A549 (cell line): Measurements from ENCODE around the gene TAF1D. TPM values are rescaled to one million over a fixed set of nuclear protein-coding genes. Genes with fewer than 3 reads are reported as not detected.
"Not testable (repeated sequence)": the region's sequence is repeated elsewhere in the genome, so short reads cannot be mapped to it uniquely, and the experiment has no call there.

Experiments
- ATAC-seq, 2 experiments: fragments of 200-7000 bp in 1 of 2; fragments of >200 bp in 1 of 2; cut with Nextera tagmentation in 1 of 2; cut with Tn5 transposase in 1 of 2; 3 replicates each; pipeline versions ENCODE4 v1.8.0 to v1.9.1; 2018 to 2020; ENCODE audit warnings: mild to moderate bottlenecking in 1 of 2, moderate library complexity in 1 of 2
- CTCF ChIA-PET: fragments of 300-600 bp; sonication (Branson Sonifier 250); formaldehyde crosslinking; extraction: SDS; loops from one replicate; lab custom pipeline; 2021; ENCODE audit warnings: antibody characterized with exemption, inconsistent platforms; lab: Yijun Ruan, JAX
- POLR2A ChIA-PET: fragments of 350-600 bp; formaldehyde crosslinking; extraction: SDS; loops from one replicate; lab custom pipeline; 2021; ENCODE audit warnings: antibody characterized with exemption, inconsistent platforms; lab: Yijun Ruan, JAX
- DNase-seq, 2 experiments: peaks; one replicate each; pipeline versions ENCODE4 v3.0.0 to v3.0.0-alpha.2; 2011 to 2016; ENCODE audit warnings: low read depth in 1 of 2, low spot score in 1 of 2
- FAIRE-seq: peaks from 2 replicates; lab custom pipeline; 2011; peaks lifted over from hg19 to GRCh38; lab: Jason Lieb, UNC
- H3K27ac ChIP-seq, 2 experiments: fragments of >200 bp; sonication (Bioruptor Twin); formaldehyde crosslinking; 3 replicates each; pipeline ENCODE4 v1.5.1; 2016 to 2017
- H3K4me1 ChIP-seq: fragments of >200 bp; sonication (Bioruptor Twin); formaldehyde crosslinking; 3 replicates; pipeline ENCODE4 v1.6.1; 2016
- H3K4me2 ChIP-seq: fragments of >200 bp; sonication (Bioruptor Twin); formaldehyde crosslinking; 3 replicates; pipeline ENCODE4 v1.6.1; 2016
- H3K4me3 ChIP-seq: fragments of >200 bp; sonication (Bioruptor Twin); formaldehyde crosslinking; 3 replicates; pipeline ENCODE4 v1.5.1; 2016
- H3K9me3 ChIP-seq: fragments of >200 bp; sonication (Bioruptor Twin); formaldehyde crosslinking; 3 replicates; pipeline ENCODE4 v1.6.1; 2016
- BHLHE40 ChIP-seq: IDR thresholded peaks from 2 replicates; pipeline ENCODE4 v1.6.1; 2012; ENCODE audit warnings: low read depth, low read length, inconsistent platforms
- CEBPB ChIP-seq, 2 experiments: fragments of >200 bp in 1 of 2; sonication (Bioruptor Twin) in 1 of 2; formaldehyde crosslinking in 1 of 2; IDR thresholded peaks; 2 replicates each; pipeline ENCODE4 v1.6.1; 2012 to 2016
- FOSB ChIP-seq: fragments of 250-450 bp; sonication (Bioruptor Pico); IDR thresholded peaks from 2 replicates; pipeline ENCODE4 v1.5.0; 2020; ENCODE audit warnings: mild to moderate bottlenecking, moderate library complexity
- HDAC2 ChIP-seq: fragments of 200-600 bp; sonication (generic); IDR thresholded peaks from 2 replicates; pipeline ENCODE4 v1.6.1; 2016
- HOXA7 ChIP-seq: fragments of 250-450 bp; sonication (Bioruptor Pico); IDR thresholded peaks from 2 replicates; pipeline ENCODE4 v1.5.0; 2020; ENCODE audit warnings: mild to moderate bottlenecking, moderate library complexity
- JUNB ChIP-seq: fragments of >200 bp; sonication (Bioruptor Twin); formaldehyde crosslinking; IDR thresholded peaks from 2 replicates; pipeline ENCODE4 v1.6.1; 2016
- KDM1A ChIP-seq: fragments of 200-600 bp; sonication (generic); IDR thresholded peaks from 2 replicates; pipeline ENCODE4 v1.6.1; 2016; ENCODE audit warnings: low read depth, mild to moderate bottlenecking
- MAX ChIP-seq: IDR thresholded peaks from 2 replicates; pipeline ENCODE4 v1.6.1; 2012
- MYC ChIP-seq: IDR thresholded peaks from 2 replicates; pipeline ENCODE4 v1.6.1; 2012; ENCODE audit warnings: mild to moderate bottlenecking, inconsistent platforms, low read length, improper control_type of control experiment, borderline replicate concordance
- NPAS2 ChIP-seq: fragments of 250-450 bp; sonication (Bioruptor Pico); IDR thresholded peaks from 2 replicates; pipeline ENCODE4 v1.8.0; 2022; ENCODE audit warnings: mild to moderate bottlenecking, moderate library complexity, borderline replicate concordance
- POLR2A ChIP-seq: IDR thresholded peaks from 2 replicates; pipeline ENCODE4 v1.6.1; 2012; ENCODE audit warnings: mild to moderate bottlenecking, low read length
- RCOR1 ChIP-seq: fragments of 150-350 bp; IDR thresholded peaks from 2 replicates; pipeline ENCODE4 v1.6.1; 2014; ENCODE audit warnings: antibody characterized with exemption, low read length, low read depth
- REST ChIP-seq: fragments of 200-600 bp; sonication (generic); IDR thresholded peaks from 2 replicates; pipeline ENCODE4 v1.6.1; 2016; ENCODE audit warnings: antibody characterized with exemption, mild to moderate bottlenecking, moderate library complexity
- RNF2 ChIP-seq: fragments of 200-600 bp; sonication (generic); IDR thresholded peaks from 2 replicates; pipeline ENCODE4 v1.6.1; 2016; ENCODE audit warnings: low read depth, mild to moderate bottlenecking, antibody characterized with exemption, moderate library complexity, borderline replicate concordance
- SMC3 ChIP-seq: fragments of >200 bp; sonication (Bioruptor Twin); formaldehyde crosslinking; IDR thresholded peaks from 3 replicates; pipeline ENCODE4 v1.6.1; 2018; ENCODE audit warnings: inconsistent platforms
- TFCP2L1 ChIP-seq: fragments of 250-450 bp; sonication (Bioruptor Pico); IDR thresholded peaks from 2 replicates; pipeline ENCODE4 v1.5.0; 2021; ENCODE audit warnings: mild to moderate bottlenecking
- USF2 ChIP-seq: fragments of 450-650 bp; IDR thresholded peaks from 2 replicates; pipeline ENCODE4 v1.6.1; 2014; ENCODE audit warnings: antibody characterized with exemption
- ZNF302 ChIP-seq: fragments of 250-450 bp; sonication (Bioruptor Pico); IDR thresholded peaks from 2 replicates; pipeline ENCODE4 v1.9.0; 2021; ENCODE audit warnings: inconsistent platforms, mild to moderate bottlenecking, moderate library complexity
- ZSCAN20 ChIP-seq: fragments of 250-450 bp; sonication (Bioruptor Pico); IDR thresholded peaks from 2 replicates; pipeline ENCODE4 v1.8.0; 2022; ENCODE audit warnings: mild to moderate bottlenecking, moderate library complexity
- WGBS: methylation state at CpG from one replicate; pipeline ENCODE4 v1.1.6; 2017; ENCODE audit errors: missing lambda C conversion rate; 5-methylcytosine and 5-hydroxymethylcytosine counted together
- polyA plus RNA-seq, 4 experiments: library from polyadenylated mRNA; depleted of rRNA in 3 of 4; stranded (reverse); fragments of >200 nt; fragmentation: RNase III in 1 of 4; extraction: RNeasy Plus Mini Kit Qiagen cat#74134 plus additional on column Dnase treatment in 1 of 4; gene quantifications; 2 replicates in 3 of 4; 3 replicates in 1 of 4; pipeline ENCODE4 v1.2.3, GENCODE V29; 2011 to 2017

The TAF1D gene
- polyA plus RNA-seq, 2 of the 4 experiments (the other 2 are of a cell fraction): 116 to 218 TPM

GRCh38 chr11:93745005-93745755 lies 3.9 kb upstream of the TAF1D start:
- FAIRE-seq: not testable (repeated sequence)
- DNase-seq: peak in 1 of 2 experiments; percentile 18

GRCh38 chr11:93744669-93745004 lies 3.3 kb upstream of the TAF1D start:
- POLR2A ChIA-PET: no interaction called here
- FAIRE-seq (no peak), DNase-seq (no peak), ATAC-seq (no peak)
- 20% methylated on average over 7 of the region's 7 CpGs for WGBS
- peak overlapping the region; percentile 26; the same call in 1 of the 3 replicates for H3K4me3 ChIP-seq
- no peaks in the 10 kb centered on the region for H3K9me3 ChIP-seq
- no peak for TF ChIP-seq ZSCAN20 (CRISPR knock-in tag)
- peak overlapping the region; percentile 96 for H3K4me2 ChIP-seq
- peaks cover 39% of the 10 kb centered on the region for H3K4me1 ChIP-seq
- peak overlapping the region; percentile 81 to 98 for H3K27ac ChIP-seq
- CTCF ChIA-PET: no interaction called here

More at GRCh38 chr11:93745005-93745755, 3.9 kb upstream of the TAF1D start:
- 3% methylated on average over 12 of the region's 12 CpGs for WGBS
- peak overlapping the region; percentile 81 to 98 for H3K27ac ChIP-seq
- CTCF ChIA-PET: interaction anchor here (0.7 kb wide), 1 partner anchor 161 kb away, joined by 3 read pairs; no protein-coding TSS in a partner anchor
- H3K4me3 ChIP-seq: peak overlapping the region; percentile 26; the same call in 1 of the 3 replicates
- ATAC-seq, H3K9me3 ChIP-seq, POLR2A ChIA-PET: not testable (repeated sequence)
- peaks cover 39% of the 10 kb centered on the region for H3K4me1 ChIP-seq
- TF ChIP-seq MAX: 0 out of 2 replicates have a peak, but pooled peaks have one; percentile 28
- peak overlapping the region; percentile 96 for H3K4me2 ChIP-seq

- Histone ChIP-seq H3K4me3 (peak overlapping the region; percentile 90; the same call in 2 of the 3 replicates), H3K27ac (peak overlapping the region; percentile 92 to 98), H3K4me2 (peak overlapping the region; percentile 96), H3K4me1 (peaks cover 42% of the 10 kb centered on the region), H3K9me3 (no peaks in the 10 kb centered on the region)
- ChIA-PET POLR2A (interaction anchor here (2.7 kb wide), 1 partner anchor 14 kb away, joined by 13 read pairs; no protein-coding TSS in a partner anchor), CTCF (no interaction called here)
- FAIRE-seq: no peak
- peak in 1 of 2 experiments; percentile 44 for DNase-seq
- peak in 1 of 2 experiments; percentile 32; a peak in 3 of 6 replicates for ATAC-seq
- WGBS: 6% methylated on average over 6 of the region's 23 CpGs
- TF ChIP-seq SMC3 (no peak), RCOR1 (no peak), BHLHE40 (no peak), HOXA7 (CRISPR knock-in tag) (no peak), HDAC2 (no peak)
These were observed 2.0 kb upstream of the TAF1D start for GRCh38 chr11:93743291-93743690.

GRCh38 chr11:93741882-93742226 lies 559 bp upstream of the TAF1D start:
- TF ChIP-seq NPAS2 (CRISPR knock-in tag) (no peak), JUNB (no peak), ZNF302 (CRISPR knock-in tag) (no peak), KDM1A (no peak), TFCP2L1 (CRISPR knock-in tag) (no peak), FOSB (CRISPR knock-in tag) (no peak), CEBPB (IDR thresholded peaks at IDR 0.05) (peak; percentile 50 to 62; a peak in 3 of 4 replicates)
- peak overlapping the region; percentile 92 to 98 for H3K27ac ChIP-seq
- ATAC-seq (peak; percentile 56 to 75), FAIRE-seq (no peak), DNase-seq (peak; percentile 71 to 75)
- peaks cover 51% of the 10 kb centered on the region for H3K4me1 ChIP-seq
- under 1% methylated on average over 8 of the region's 8 CpGs for WGBS
- peak overlapping the region; percentile 90 for H3K4me3 ChIP-seq
- ChIA-PET POLR2A (interaction anchor here (0.5 to 4.2 kb wide), 8 partner anchors 10 to 411 kb away, joined by 3 to 48 read pairs (median 4); partner anchors contain the start of gene MED17), CTCF (no interaction called here)
- H3K4me2 ChIP-seq: peak overlapping the region; percentile 96
- no peaks in the 10 kb centered on the region for H3K9me3 ChIP-seq

- peak; percentile 35 to 70 for DNase-seq
These were observed 583 bp downstream of the TAF1D start for GRCh38 chr11:93740730-93741093.

More at GRCh38 chr11:93740730-93741093, 583 bp downstream of the TAF1D start:
- ChIA-PET POLR2A (interaction anchor here (0.6 to 4.2 kb wide), 5 partner anchors 8 to 170 kb away, joined by 6 to 48 read pairs (median 13); partner anchors contain the start of gene MED17), CTCF (interaction anchor here (0.6 kb wide), 1 partner anchor 29 kb away, joined by 3 read pairs; no protein-coding TSS in a partner anchor)
- Histone ChIP-seq H3K9me3 (no peaks in the 10 kb centered on the region), H3K4me1 (peaks cover 52% of the 10 kb centered on the region), H3K4me2 (peak overlapping the region; percentile 90), H3K4me3 (peak overlapping the region; percentile 90), H3K27ac (peak overlapping the region; percentile 92 to 98)
- FAIRE-seq: no peak
- TF ChIP-seq MAX: peak; percentile 91
- no peak for TF ChIP-seq ZNF302 (CRISPR knock-in tag)
- TF ChIP-seq MYC: peak; percentile 79
- peak; percentile 72 for TF ChIP-seq USF2
- no peak for TF ChIP-seq RCOR1
- no peak for TF ChIP-seq SMC3
- no peak for TF ChIP-seq REST
- TF ChIP-seq POLR2A: no peak
- 0 out of 4 replicates have a peak, but pooled peaks of 1 of the 2 experiments have one; percentile 13 for TF ChIP-seq CEBPB (IDR thresholded peaks at IDR 0.05)
- no peak for TF ChIP-seq RNF2
- peak; percentile 69 to 74 for ATAC-seq
- WGBS: 2% methylated on average over 20 of the region's 20 CpGs
